Stimulated activated CD4-positive, alpha-beta T cell treated with anti-CD3 and anti-CD28 coated beads, Interleukin-15, amount 100 ng/mL, for 1 hour (primary cell): ENCODE measurements around the gene GNA12.

Experiments
- DNase-seq, 2 donors: peaks; one replicate each; pipeline ENCODE4 v3.0.0-alpha.2; 2020; ENCODE audit warnings: low read depth in 1 of 2, low spot score in 1 of 2

The GNA12 gene

DNA sequence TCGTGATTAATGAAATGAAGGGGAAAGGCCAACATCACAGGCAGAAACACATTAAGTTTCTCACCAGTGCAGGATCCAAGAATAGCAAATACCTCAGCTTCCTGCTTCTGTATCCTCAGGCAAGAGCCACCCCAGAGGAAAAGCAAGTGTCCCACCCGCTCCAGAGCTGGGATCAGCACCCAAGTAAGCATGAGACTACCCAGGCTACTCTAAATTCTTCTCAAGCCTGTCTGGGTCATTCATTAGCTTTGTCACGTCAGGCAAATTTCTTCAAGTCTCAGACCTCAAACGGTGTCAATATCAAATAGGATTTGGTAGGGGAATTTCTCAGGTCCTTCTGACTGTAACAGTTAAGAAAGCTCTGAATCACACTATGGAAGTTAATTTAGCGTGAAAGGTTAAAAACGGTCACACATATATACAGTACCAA is 59.0 kb downstream of the GNA12 start:
- no peak for DNase-seq

DNA sequence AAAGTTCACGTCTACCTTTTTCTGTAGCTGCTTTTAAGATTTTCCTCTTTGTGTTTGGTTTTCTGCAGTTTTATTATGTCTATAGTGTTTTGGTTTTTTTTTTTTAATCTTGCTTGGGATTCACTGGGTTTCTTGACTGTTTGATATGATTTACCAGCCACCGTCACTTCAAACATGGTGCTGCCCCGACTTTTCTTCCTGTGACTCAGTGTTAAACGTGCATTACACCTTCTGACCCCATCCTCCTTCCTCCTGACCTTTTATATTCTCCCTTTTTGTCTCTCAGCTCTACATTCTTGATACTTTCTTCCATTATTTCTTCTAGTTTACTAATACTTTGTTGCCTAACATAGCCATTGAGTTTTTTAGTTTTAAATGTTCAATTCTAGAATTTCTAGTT is 61.5 kb downstream of the GNA12 start:
- no peak for DNase-seq

DNA sequence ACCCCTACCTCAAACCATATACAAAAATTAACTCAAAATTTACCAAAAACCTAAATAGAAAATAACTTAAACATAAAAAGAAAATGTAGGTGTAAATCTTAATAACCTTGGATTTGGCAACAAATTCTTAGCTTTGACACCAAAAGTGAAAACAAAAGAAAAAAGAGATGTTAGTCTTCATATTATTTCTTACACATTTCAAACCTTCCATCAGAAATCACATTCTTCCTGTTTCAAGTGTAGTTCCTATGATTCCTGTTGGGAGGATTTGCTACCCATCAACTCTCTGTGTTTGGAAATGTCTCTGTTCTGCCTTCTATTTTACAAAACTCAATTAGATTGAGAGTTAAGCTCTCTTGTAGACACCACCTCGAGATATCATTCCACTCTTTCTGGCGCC is 62.0 kb downstream of the GNA12 start:
- DNase-seq: no peak

GRCh38 chr7:2781636-2782035 is 62.5 kb downstream of the GNA12 start:
- no peak for DNase-seq

GRCh38 chr7:2779051-2779450 is 65.1 kb downstream of the GNA12 start:
- no peak for DNase-seq

DNA sequence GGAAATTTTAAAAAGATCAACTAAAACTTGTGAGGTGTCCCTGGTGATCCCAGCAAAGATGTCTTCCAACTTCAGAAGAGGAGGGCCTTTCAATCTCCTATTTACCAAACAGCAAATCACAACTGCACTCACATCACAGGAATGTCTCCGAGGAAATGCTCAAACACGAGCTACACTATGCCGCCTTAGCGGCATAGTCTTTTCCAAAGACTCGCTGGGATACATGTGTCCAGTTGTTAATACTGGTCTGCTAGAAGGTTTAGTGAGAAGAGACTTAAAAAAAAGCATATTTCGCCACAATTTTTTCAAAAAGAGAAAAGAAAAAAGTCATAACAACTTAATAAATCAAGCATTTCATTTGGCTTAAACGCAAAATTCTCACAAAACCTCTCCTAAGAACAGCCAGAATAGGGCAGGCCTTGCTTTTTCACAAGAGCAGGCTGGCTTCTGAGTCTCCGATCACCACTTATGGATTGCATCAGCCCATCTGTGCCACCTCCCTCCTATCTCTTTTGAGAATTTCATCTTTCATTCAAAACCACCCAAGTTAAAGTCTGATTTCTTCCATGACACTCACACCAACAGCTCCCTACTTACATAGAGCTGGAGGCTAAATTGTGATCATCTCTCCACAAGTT is 66.1 kb downstream of the GNA12 start:
- DNase-seq: no peak

GRCh38 chr7:2776401-2776800 is 67.7 kb downstream of the GNA12 start:
- no peak for DNase-seq

DNA sequence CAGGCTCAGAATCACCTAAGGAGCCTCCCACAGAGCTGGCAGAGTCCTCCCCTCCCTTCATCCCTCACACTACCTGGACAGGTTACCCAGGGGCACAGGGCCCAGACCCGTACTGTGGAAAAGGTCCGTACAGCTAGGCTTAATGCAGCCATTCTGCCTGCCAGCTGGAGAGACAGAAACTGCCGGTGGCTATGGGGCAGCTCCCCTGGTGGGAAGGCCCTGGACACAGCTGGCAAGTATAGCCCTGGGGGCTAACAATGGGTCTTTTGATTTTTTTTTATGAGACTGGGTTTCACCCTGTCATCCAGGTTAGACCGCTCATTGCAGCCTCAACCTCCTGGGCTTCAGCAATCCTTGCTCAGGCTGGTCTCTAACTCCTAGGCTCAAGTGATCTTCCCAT is 68.3 kb downstream of the GNA12 start:
- DNase-seq: no peak

DNA sequence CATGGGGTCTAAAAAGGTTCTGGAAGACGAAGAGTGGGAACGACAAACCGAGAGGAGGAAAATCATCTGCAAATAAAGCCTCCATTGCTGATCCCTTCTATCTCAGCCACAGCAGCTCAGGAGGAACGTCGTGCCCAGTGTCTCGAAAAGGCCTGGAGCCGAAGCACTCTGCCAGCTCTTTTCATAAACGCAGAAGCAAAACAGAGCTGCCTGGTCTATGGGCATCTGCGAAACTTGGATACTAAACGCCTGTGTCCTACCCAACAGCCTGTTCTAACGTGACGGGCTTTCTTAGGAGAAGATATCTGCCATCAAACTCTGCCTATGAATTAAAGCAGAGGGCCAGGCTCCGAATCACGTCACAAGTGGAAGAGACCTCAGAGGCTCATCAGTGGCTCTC is 68.7 kb downstream of the GNA12 start:
- DNase-seq: no peak

- no peak for DNase-seq
Observed at GRCh38 chr7:2774935-2775334, 69.2 kb downstream of the GNA12 start.

GRCh38 chr7:2774280-2774679 is 69.8 kb downstream of the GNA12 start:
- no peak for DNase-seq

DNA sequence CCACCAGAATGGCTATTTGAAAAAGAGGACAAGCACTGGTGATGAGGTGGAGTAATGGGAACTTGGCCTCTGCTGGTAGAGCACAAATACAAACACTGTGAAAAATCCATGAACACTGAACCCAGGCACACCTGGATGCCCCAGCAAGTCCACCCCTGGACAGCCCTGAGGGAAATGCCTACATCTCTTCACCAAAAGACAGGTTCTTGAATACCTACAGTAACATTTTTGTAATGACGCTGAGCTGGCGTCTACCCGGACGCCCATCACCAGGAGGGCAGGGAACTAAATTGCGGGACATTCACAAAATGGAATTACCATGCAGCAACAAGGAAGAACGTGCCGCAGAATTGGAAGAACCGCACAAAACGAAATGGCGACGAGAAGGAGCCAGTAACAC is 70.5 kb downstream of the GNA12 start:
- DNase-seq: no peak

- DNase-seq: no peak
Observed at GRCh38 chr7:2771274-2771731, 72.8 kb downstream of the GNA12 start.

DNA sequence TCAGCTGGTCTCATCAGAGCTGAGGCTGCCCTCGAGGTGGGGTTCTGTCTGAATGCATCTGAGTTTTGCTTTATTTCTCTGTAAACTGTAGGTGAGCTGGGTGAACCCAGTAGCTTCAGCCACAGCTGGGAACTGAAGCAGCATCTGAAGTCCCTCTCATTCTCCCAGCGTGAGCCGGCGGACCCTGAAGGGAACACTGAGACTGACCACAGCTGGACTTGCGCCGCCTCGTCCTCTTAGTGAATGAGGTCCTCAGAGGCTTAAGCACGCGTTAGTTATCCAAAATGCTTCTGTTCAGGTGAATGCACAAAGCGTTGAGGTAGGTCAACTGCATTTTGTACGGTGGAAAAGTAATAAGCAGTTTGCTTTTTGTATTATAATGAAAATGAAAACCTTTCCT is 79.5 kb downstream of the GNA12 start:
- no peak for DNase-seq

DNA sequence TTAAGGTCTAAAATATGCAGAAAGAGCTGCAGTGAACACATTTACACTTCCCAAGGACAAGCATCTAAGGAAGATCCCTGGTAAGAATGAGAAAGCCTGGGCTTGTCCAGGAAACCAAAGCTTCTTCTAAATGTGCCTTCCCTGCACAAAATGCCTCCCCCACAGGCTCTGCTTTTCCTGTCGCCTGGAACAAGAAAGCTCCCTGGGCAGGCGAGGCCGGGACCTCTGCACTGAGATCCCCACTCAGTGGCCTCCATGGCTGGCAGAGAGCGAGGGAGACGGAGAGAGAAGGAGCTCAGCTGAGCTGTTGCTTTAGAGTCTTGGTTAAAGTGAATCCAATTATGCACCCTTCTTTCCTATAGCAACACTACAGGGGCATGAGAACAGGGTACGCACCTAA is 80.5 kb downstream of the GNA12 start:
- DNase-seq: no peak

GRCh38 chr7:2761801-2762497 is 82.2 kb downstream of the GNA12 start:
- no peak for DNase-seq

DNA sequence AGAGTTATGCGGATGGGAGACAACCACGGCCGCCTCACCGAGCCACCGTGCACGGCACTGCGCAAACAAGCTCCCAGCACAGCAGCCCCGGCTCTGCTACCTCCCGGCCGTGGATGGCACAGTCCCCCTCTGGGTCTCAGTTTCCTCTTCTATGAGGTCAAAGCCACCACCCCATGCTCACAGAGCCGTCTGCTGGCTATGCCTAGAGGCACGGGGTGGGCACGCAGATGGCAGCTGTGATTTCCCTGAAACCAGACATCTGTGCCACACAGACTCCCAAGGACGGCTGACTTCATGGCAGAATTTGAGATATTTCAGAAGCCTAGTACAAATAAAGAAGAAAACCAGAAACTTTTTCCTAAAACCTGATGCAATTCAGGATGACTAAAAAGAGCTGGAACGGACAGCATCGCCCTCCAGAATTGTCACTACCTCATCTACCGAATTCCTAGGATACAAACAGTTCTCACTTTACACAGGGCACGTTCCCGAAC is 82.9 kb downstream of the GNA12 start:
- DNase-seq: no peak

DNA sequence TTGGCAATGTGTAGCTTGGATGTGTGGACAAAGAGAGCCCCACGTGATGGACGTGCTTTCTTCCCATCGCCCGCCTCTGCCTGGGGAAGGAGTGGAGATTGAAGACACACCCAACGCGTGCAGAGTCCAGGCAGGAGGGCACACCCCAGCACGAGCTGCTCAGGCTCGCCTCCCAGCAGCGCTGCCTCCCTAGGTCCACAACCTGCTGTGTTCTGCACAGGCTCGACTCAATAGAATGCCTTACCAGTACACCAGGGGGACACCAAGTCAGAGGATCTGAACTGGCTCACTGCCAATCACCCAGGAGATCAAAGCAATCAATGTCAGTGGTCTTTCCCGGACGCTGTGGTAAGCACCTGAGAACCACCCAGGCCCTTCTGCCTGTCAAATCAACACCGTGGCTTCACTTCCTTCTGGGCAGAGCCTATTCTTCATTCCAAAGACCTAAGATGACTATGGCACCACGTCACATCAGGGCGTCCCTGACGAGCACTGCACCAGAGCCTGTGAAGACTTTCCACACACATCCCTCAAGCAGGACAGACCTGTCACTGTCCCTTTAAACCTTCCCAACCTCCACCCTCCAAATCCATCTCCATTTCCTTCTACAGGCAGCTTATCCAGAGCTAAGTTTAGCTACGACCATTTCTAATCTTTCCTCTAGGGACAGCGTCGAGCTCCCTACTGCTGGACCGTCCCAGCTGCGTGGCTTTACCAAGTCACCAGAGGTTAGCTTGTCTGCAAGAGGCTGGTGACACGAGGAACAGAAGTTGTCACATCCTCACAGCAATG is 83.8 kb downstream of the GNA12 start:
- DNase-seq: no peak

GRCh38 chr7:2759736-2760097 is 84.4 kb downstream of the GNA12 start:
- DNase-seq: no peak

DNA sequence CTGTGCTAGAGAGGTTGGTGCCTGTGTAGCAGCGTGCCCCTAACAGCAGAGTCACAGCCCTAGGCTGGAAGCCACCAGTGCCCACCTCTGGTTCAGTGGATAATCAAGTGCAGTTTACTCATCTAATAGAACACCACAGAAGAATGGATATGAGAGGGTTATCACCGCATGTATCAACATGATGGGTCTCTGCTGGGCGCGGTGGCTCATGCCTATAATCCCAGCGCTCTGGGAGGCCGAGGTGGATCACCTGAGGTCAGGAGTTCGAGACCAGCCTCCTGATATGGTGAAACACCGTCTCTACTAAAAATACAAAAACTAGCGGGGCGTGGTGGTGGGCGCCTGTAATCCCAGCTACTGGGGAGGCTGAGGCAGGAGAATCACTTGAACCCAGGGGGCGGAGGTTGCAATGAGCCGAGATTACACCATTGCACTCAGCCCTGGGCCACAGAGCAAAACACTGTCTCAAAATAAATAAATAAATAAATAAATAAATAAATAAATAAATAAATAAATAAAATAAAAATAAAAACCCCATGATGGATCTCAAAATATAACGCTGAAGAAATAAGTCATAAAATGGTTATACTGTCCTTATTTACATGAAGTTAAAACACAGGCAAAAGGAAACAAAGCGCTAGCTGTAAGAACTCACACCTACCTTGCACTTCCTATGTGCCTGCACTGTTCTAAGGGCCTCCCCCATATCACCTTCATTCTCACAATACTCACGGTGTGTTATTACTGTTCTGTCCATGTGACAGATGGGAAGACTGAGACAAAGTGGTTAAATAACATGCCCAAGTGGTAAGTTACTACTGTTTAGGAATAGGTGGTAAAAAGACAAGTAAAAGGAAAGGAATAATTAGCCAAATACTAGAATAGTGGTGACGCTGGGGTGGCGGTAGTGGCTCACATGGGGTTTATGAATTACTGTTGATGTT is 85.2 kb downstream of the GNA12 start:
- DNase-seq: no peak
